SK-N-SH treated with all-trans-retinoic acid at 6 μM for 48 hours (cell line): ENCODE data around the gene ROBO2.

Experiments used
- ATAC-seq: fragments of 200-7000 bp; cut with Tn5 transposase; 3 replicates; pipeline ENCODE4 v1.9.1; 2020; ENCODE audit warnings: mild to moderate bottlenecking, moderate library complexity
- ARNTL ChIP-seq: fragments of 450-650 bp; formaldehyde crosslinking; IDR thresholded peaks from 2 replicates; pipeline ENCODE4 v1.5.0; 2020; ENCODE audit warnings: low read depth, mild to moderate bottlenecking, moderate library complexity, borderline replicate concordance
- BACH2 ChIP-seq: fragments of 250-450 bp; sonication (Bioruptor Pico); IDR thresholded peaks from 2 replicates; pipeline ENCODE4 v1.9.0; 2021; ENCODE audit warnings: mild to moderate bottlenecking, borderline replicate concordance
- CSRNP3 ChIP-seq: fragments of 250-450 bp; sonication (Bioruptor Pico); IDR thresholded peaks from 2 replicates; pipeline ENCODE4 v1.5.1; 2021; ENCODE audit warnings: mild to moderate bottlenecking, moderate library complexity
- ESRRG ChIP-seq: fragments of 250-450 bp; sonication (Bioruptor Pico); IDR thresholded peaks from 2 replicates; pipeline ENCODE4 v1.6.1; 2021; ENCODE audit warnings: mild to moderate bottlenecking
- ISL1 ChIP-seq: fragments of 250-450 bp; sonication (Bioruptor Pico); IDR thresholded peaks from 2 replicates; pipeline ENCODE4 v2.1.2; 2022; ENCODE audit warnings: mild to moderate bottlenecking, moderate library complexity
- OSR1 ChIP-seq: fragments of 250-450 bp; sonication (Bioruptor Pico); IDR thresholded peaks from 2 replicates; pipeline ENCODE4 v1.8.0; 2022; ENCODE audit warnings: moderate library complexity, mild to moderate bottlenecking, inconsistent platforms
- RARB ChIP-seq: fragments of 250-450 bp; sonication (Bioruptor Pico); IDR thresholded peaks from 2 replicates; pipeline ENCODE4 v1.8.0; 2021; ENCODE audit warnings: mild to moderate bottlenecking, moderate library complexity
- SNAI2 ChIP-seq: fragments of 250-450 bp; sonication (Bioruptor Pico); IDR thresholded peaks from 2 replicates; pipeline ENCODE4 v1.5.0; 2020; ENCODE audit warnings: mild to moderate bottlenecking, moderate library complexity
- TCF4 ChIP-seq: fragments of 250-450 bp; sonication (Bioruptor Pico); IDR thresholded peaks from 2 replicates; pipeline ENCODE4 v1.8.0; 2021; ENCODE audit warnings: mild to moderate bottlenecking, moderate library complexity, borderline replicate concordance
- TOX ChIP-seq: fragments of 250-450 bp; sonication (Bioruptor Pico); IDR thresholded peaks from 2 replicates; pipeline ENCODE4 v1.8.0; 2021; ENCODE audit warnings: mild to moderate bottlenecking, moderate library complexity, borderline replicate concordance
- ZFP30 ChIP-seq: fragments of 450-650 bp; formaldehyde crosslinking; IDR thresholded peaks from 2 replicates; pipeline ENCODE4 v1.5.0; 2022; ENCODE audit warnings: mild to moderate bottlenecking, moderate library complexity
- ZNF565 ChIP-seq: fragments of 450-650 bp; formaldehyde crosslinking; conservative IDR thresholded peaks from 2 replicates; pipeline ENCODE4 v1.5.0; 2020; ENCODE audit warnings: low read depth, mild to moderate bottlenecking, moderate library complexity
- ZNF8 ChIP-seq: fragments of 450-650 bp; formaldehyde crosslinking; IDR thresholded peaks from 2 replicates; pipeline ENCODE4 v1.5.0; 2020; ENCODE audit warnings: mild to moderate bottlenecking, moderate library complexity
- TF ChIP-seq, protein P1 (sequence below): fragments of 250-450 bp; sonication (Bioruptor Pico); IDR thresholded peaks from 2 replicates; pipeline ENCODE4 v1.5.0; 2020; ENCODE audit warnings: mild to moderate bottlenecking, moderate library complexity
- TF ChIP-seq, protein P2 (sequence below): fragments of 250-450 bp; sonication (Bioruptor Pico); IDR thresholded peaks from 2 replicates; pipeline ENCODE4 v1.8.0; 2020; ENCODE audit warnings: mild to moderate bottlenecking, moderate library complexity, borderline replicate concordance

ROBO2 gene

GRCh38 chr3:77541203-77541922 is 501.5 kb downstream of the ROBO2 start:
- ATAC-seq, result peak; percentile 35; the same call in 1 of the 3 replicates
- TF ChIP-seq, protein P1, sequence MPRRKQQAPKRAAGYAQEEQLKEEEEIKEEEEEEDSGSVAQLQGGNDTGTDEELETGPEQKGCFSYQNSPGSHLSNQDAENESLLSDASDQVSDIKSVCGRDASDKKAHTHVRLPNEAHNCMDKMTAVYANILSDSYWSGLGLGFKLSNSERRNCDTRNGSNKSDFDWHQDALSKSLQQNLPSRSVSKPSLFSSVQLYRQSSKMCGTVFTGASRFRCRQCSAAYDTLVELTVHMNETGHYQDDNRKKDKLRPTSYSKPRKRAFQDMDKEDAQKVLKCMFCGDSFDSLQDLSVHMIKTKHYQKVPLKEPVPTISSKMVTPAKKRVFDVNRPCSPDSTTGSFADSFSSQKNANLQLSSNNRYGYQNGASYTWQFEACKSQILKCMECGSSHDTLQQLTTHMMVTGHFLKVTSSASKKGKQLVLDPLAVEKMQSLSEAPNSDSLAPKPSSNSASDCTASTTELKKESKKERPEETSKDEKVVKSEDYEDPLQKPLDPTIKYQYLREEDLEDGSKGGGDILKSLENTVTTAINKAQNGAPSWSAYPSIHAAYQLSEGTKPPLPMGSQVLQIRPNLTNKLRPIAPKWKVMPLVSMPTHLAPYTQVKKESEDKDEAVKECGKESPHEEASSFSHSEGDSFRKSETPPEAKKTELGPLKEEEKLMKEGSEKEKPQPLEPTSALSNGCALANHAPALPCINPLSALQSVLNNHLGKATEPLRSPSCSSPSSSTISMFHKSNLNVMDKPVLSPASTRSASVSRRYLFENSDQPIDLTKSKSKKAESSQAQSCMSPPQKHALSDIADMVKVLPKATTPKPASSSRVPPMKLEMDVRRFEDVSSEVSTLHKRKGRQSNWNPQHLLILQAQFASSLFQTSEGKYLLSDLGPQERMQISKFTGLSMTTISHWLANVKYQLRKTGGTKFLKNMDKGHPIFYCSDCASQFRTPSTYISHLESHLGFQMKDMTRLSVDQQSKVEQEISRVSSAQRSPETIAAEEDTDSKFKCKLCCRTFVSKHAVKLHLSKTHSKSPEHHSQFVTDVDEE (CRISPR knock-in tag), result peak; percentile 90
- TF ChIP-seq ISL1 (CRISPR knock-in tag) (peak; percentile 38), CSRNP3 (peak; percentile 21; the same call in 1 of the 2 replicates), TCF4 (CRISPR knock-in tag) (peak; percentile 86), OSR1 (CRISPR knock-in tag) (no peak)

DNA sequence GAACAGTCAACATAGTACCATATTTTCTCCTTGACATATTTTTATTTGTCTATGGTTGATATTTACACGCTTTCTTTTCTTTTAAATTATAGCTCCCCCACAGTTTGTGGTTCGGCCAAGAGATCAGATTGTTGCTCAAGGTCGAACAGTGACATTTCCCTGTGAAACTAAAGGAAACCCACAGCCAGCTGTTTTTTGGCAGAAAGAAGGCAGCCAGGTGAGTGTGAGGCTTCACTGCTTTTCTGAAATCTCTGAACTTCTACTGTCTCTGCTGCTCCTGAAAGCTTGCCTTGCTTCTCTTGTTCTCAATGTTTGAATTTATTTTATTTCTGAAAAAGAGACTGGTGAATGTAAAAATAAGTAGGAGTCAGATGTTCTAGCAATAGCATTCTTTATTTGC is 506.3 kb downstream of the ROBO2 start:
- no peak for ATAC-seq
- TF ChIP-seq ISL1 (CRISPR knock-in tag) (no peak), ZNF565 (CRISPR knock-in tag) (no peak), SNAI2 (CRISPR knock-in tag) (no peak), ZNF8 (no peak), ARNTL (CRISPR knock-in tag) (no peak), RARB (CRISPR knock-in tag) (no peak), CSRNP3 (no peak), ESRRG (no peak)
- TF ChIP-seq, all 23 proteins: peak for 0

- no peak for ATAC-seq
- TF ChIP-seq OSR1 (CRISPR knock-in tag) (no peak), BACH2 (CRISPR knock-in tag) (no peak), ARNTL (CRISPR knock-in tag) (no peak), SNAI2 (CRISPR knock-in tag) (no peak), CSRNP3 (no peak), TOX (CRISPR knock-in tag) (no peak), ZFP30 (CRISPR knock-in tag) (no peak), ISL1 (CRISPR knock-in tag) (no peak), RARB (CRISPR knock-in tag) (no peak), ZNF565 (CRISPR knock-in tag) (no peak)
- TF ChIP-seq, protein P1 (CRISPR knock-in tag), result no peak
- TF ChIP-seq, protein P2, sequence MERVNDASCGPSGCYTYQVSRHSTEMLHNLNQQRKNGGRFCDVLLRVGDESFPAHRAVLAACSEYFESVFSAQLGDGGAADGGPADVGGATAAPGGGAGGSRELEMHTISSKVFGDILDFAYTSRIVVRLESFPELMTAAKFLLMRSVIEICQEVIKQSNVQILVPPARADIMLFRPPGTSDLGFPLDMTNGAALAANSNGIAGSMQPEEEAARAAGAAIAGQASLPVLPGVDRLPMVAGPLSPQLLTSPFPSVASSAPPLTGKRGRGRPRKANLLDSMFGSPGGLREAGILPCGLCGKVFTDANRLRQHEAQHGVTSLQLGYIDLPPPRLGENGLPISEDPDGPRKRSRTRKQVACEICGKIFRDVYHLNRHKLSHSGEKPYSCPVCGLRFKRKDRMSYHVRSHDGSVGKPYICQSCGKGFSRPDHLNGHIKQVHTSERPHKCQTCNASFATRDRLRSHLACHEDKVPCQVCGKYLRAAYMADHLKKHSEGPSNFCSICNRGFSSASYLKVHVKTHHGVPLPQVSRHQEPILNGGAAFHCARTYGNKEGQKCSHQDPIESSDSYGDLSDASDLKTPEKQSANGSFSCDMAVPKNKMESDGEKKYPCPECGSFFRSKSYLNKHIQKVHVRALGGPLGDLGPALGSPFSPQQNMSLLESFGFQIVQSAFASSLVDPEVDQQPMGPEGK (CRISPR knock-in tag), result no peak
Measured at GRCh38 chr3:77549034-77549433, 509.1 kb downstream of the ROBO2 start.
